ENCODE data around the gene VAMP8.
"Not testable (repeated sequence)": the region's sequence is repeated elsewhere in the genome, so short reads cannot be mapped to it uniquely, and the experiment has no call there.

Gene VAMP8

GRCh38 chr2:85611217-85611704 is 33.9 kb downstream of the VAMP8 start:
- TF ChIP-seq CTCF (IDR thresholded peaks at IDR 0.05; ENCODE audit: extremely low read depth, missing control alignments), result no peak
- peak; percentile 36 for DNase-seq (ENCODE audit: low spot score)

- DNase-seq (ENCODE audit: low spot score), result peak; percentile 97
- TF ChIP-seq CTCF (IDR thresholded peaks at IDR 0.05; ENCODE audit: extremely low read depth, missing control alignments), result no peak
Observed at GRCh38 chr2:85611705-85612587, 34.6 kb downstream of the VAMP8 start, which contains the start of gene C2orf68. TSS of gene C2orf68 (minus strand) at chr2:85612066. CDS start at chr2:85611984, 82 bp downstream.

- no peak for DNase-seq (ENCODE audit: low spot score)
Observed at GRCh38 chr2:85613717-85614515, 36.5 kb downstream of the VAMP8 start.

GRCh38 chr2:85614757-85615156 is 37.4 kb downstream of the VAMP8 start:
- DNase-seq (ENCODE audit: low spot score), result not testable (repeated sequence)

More at GRCh38 chr2:85613717-85614515, 36.5 kb downstream of the VAMP8 start:
- TF ChIP-seq CTCF (IDR thresholded peaks at IDR 0.05; ENCODE audit: extremely low read depth, missing control alignments), result no peak

GRCh38 chr2:85615413-85615728 is 38.0 kb downstream of the VAMP8 start:
- DNase-seq (ENCODE audit: low spot score), result no peak
- no peak for TF ChIP-seq CTCF (IDR thresholded peaks at IDR 0.05; ENCODE audit: extremely low read depth, missing control alignments)

- DNase-seq (ENCODE audit: low spot score), result not testable (repeated sequence)
Observed at GRCh38 chr2:85617723-85618122, 40.3 kb downstream of the VAMP8 start.

GRCh38 chr2:85619617-85620016 is 42.2 kb downstream of the VAMP8 start:
- DNase-seq (ENCODE audit: low spot score), result no peak
- TF ChIP-seq CTCF (IDR thresholded peaks at IDR 0.05; ENCODE audit: extremely low read depth, missing control alignments), result no peak

- no peak for TF ChIP-seq CTCF (IDR thresholded peaks at IDR 0.05; ENCODE audit: extremely low read depth, missing control alignments)
- no peak for DNase-seq (ENCODE audit: low spot score)
Observed at GRCh38 chr2:85621338-85621737, 44.0 kb downstream of the VAMP8 start.
